ENCODE data around the gene SMAD6. TPM values are rescaled to one million over a fixed set of nuclear protein-coding genes. Genes with fewer than 3 reads are reported as not detected.
"Not testable (repeated sequence)": the region's sequence is repeated elsewhere in the genome, so short reads cannot be mapped to it uniquely, and the experiment has no call there.

SMAD6 gene
- polyA plus RNA-seq, 1 donor = 25.4 TPM

DNA sequence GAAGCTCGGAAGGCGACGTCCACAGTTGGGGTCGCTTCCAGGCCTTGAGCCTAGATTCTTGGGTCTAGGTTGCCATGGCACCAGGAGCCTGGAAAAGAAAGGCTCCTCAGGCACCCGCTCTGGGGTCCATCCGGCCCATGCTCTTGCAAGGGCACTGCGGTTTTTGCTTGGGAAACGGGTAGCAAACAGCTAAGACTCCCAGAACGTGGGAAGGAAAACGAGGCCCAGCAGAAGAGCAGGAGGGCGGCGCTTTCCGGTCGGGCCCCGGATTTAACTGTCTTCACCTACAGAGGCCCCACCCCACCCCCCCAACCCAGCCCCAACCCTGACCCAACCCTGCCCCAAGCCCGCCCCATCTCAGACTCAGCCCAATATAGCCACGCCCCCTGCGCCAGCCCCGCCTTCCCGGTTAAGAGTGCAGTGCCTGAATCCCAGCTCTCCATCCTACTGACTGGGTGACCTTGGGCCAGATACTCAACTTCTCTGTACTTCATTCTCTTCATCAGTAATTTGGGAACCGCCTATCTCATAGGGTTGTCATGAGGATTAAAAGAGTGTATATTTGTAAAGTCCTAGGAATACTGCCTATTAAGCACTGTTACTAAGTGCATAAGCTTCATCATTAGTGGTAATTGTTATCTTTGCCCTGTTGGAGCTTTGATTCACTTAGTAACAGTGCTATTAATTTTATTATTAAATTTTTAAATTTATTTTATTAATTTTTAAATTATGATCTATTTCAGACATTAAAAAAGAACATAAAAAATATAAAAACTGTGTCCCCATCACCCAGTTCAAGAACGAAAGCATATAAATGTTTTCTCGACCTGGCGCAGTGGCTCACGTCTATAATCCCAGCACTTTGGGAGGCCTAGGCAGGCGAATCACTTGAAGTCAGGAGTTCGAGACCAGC, 28.4 kb upstream of the SMAD6 start:
- DNase-seq = no peak

DNA sequence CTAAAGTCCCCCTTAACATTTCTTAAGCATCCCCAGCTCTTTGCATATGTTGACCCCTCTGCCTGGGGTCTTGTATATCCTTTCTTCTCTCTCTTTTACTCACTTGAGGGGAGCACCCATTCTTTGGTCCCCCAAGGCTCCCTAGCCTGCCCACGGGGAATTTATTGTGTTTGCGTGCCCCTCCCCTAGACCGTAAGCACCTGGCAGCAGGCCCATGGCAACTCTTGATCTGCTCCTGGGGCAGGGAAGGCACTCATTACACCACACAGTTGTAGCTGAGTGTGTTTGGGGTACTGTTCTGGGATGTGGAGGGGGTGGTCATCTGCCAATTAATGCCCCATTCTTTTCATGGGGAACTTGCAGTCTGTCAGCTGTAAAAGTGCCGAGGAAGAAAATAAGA, 27.3 kb upstream of the SMAD6 start:
- DNase-seq = no peak

DNA sequence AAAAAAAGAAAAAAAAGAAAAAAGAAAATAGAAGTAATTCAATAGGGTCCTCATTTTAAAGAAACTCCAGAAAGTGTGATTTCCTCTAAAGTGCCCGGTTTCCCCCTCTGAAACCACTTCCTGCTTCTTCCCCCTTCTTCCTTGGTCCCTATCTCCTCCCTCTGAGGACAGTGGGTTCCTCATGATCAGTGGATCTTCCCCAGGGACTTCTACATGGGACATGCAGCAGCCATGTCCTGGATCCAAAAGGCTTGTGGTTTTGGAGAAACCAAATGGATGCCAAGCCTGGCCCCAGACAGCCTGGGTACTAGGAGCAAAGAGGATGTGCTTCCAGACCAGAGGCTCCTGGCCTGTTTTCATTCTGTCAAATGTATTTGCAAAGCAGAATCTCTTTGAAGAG, 26.6 kb upstream of the SMAD6 start:
- no peak for DNase-seq

DNA sequence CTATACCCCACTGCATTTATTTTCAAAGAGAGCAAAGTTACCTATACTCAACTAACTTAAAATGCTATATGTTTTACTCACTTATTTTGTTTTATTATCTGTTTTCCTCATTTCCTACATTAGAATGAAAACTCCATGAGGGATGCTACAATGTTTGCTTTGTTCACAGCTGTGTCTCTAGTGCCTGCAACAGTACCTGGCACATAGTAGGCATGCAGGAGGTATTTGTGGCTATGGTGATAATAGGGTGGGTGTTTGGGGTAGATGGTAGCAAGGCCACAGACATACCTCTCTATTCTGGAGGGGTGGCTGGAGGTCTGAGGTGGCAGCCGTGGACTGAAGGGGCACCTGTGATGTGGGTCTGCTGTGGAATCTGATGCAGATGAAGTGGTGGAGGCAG, 24.7 kb upstream of the SMAD6 start:
- DNase-seq = no peak

DNA sequence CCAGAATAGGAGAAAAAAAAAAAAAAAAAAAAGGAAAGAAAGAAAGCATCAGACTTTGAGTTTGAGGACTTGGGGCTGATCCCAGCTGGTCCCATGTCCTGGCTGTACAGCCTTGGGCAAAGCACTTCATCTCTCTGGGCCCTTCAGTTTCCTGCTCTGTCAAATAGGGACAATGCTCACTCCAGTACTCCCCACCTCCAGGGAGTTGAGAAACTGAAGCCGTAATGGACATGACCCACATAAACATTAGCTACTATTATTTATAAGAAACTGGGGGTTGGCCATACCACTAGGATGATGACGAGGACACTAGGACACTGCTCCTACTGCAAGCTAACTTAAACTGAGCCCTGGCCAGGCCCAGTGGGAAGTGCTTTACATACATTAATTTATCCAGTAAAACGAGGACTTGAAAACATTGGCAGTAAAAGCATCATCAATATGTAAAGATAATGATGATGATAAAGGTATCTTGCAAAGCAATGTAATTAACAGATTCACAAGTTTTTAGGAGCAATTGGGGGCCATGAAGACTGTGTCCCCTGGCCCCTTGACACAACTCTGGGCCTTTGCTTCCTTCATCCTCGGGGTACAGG, 22.9 kb upstream of the SMAD6 start:
- no peak for DNase-seq

DNA sequence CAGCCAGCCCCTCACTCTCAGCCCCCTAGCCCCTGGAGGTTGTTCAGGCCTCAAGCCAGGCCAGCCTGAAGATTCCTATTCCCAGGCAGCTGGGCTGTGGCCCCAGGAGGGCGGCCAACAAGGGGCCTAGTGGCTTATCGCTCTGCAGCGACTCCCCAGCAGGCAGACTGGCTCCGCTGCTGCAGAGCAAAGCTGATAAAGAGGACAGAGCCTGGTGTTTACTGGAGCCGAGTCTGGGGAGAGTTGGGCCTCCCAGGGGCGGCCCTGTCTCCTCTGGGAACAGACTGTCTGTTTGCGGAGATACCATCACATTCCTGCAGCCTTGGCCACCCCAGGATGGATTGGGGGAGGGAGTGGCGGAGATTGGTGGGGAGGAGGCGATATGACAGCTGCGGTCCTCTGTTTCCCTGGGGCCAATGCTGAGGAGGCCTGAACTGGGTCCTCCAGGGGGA, 22.4 kb upstream of the SMAD6 start:
- DNase-seq = no peak

DNA sequence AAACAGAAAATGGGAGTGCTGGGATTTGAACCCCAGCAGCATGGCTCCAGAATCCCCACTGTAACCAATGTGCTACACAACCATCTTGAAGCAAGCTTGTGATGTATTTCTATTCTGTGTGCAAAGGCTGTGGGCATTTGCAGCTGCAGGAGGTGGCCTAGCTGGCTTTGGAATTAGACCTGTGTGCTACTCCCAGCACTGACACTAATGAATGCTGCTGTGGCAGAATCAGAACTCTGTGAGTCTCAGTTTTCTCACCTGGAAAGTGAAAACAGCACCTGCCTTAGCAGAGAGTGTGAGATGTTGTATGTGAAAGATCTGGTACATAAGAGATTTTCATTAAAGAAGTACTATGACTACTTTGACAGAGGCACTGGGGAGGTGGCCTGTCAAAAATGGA, 21.5 kb upstream of the SMAD6 start:
- no peak for DNase-seq

DNA sequence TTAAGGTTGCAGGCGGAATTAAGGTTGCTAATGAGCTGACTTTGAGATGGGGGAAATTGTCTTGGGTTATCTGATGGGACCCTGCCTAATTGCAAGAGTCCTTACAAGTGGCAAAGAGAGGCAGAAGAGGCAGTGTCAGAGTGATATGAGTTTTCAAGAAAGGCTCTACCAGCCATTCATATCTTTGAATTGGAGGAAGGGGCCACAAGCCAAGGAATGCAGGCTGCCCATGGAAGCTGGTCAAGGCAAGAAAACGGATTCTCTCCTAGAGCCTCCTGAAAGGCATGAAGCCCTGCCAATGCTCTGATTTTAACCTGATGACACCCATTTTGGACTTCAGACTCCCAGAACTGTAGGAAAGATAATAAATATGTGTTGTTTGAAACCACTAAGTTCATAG, 20.6 kb upstream of the SMAD6 start:
- no peak for DNase-seq

DNA sequence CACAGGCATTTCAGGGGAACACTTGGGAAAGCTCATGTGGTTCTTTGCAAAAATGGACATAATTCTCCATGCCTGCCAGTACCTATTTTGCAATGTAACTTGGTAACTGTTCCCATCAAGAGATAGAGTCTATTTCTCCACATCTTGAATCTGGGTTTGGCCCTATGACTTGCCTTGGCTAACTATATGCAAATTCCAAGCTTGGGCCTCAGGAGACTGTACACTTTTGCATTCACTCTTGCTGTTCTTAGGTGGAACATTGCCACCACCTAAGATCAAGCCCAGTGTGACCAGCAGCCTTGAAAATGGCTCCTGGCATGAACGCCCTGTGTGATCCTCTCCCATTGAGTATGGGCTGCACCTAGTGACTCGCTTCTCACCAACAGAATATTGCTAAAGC, 19.8 kb upstream of the SMAD6 start:
- DNase-seq = no peak

DNA sequence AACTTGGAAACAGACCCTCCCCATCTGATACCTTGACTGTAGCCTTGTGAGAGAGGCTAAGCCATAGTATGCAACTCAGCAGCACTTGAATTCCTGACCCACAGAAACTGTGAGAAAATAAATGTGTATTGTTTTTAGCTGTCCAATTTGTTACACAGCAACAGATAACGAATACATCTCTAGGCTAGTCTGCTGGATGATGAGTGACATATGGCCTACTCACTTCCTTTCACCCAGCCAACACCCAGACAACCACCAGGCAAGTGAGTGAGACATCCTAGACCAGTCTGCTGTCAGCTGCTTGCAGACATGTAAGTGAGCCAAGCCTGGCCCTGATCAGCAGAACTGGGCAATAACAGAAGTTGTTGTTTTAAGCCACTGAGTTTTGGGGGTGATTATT, 19.2 kb upstream of the SMAD6 start:
- no peak for DNase-seq

DNA sequence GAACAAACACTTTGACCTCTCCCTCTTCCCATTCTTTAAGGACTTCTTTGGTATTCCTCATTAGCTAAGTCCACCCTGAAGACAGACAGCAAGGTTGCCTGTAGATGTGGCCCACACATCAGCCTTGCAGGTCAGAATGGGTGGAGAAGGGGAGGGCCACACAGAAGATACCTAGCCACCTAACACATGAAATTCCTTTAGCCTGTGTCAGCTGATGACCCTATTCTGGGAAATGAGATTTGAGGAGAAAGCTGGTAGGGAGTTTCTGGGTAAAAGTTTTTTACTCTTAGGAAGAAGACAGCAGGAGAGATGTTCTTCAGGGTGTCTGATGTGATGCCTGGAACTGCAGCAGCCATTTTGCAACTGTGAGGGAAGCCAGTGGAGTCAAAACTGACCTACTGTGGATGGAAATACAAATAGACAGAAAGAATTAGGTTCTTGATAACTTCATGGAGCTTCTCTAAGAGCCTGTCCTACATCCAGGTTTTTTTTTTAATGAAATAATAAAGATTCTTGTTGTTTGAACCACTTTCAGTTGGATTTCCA, 17.8 kb upstream of the SMAD6 start:
- no peak for DNase-seq

DNA sequence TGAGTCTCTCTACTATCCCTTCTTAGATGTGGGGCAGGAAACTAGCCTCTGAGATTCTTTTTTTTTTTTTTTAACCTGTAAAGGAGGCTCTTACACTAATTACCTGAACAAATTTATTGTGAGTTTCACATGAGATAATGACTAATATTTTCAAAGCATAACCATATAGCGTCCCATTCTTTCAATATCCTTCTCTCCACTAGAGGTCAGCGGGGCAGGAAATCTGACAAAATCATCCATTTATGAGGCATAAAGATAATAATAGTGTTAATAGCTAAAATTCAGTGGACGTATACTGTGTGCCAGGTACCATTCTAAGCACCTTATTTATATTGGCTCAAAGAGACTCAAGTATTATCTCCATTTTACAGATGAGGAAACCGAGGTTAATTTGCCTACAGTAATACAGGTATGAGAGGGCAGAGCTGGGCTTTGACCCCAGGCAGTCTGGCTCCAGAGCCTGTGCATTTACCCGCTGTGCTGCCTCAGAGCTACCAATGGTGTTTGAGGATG, 16.3 kb upstream of the SMAD6 start:
- DNase-seq = no peak

DNA sequence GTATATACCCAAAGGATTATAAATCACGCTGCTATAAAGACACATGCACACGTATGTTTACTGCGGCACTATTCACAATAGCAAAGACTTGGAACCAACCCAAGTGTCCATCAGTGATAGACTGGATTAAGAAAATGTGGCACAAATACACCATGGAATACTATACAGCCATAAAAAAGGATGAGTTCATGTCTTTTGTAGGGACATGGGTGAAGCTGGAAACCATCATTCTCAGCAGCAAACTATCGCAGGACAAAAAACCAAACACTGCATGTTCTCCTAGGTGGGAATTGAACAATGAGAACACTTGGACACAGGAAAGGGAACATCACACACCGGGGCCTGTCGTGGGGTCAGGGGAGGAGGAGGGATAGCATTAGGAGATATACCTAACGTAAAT, 11.1 kb upstream of the SMAD6 start:
- DNase-seq = not testable (repeated sequence)

DNA sequence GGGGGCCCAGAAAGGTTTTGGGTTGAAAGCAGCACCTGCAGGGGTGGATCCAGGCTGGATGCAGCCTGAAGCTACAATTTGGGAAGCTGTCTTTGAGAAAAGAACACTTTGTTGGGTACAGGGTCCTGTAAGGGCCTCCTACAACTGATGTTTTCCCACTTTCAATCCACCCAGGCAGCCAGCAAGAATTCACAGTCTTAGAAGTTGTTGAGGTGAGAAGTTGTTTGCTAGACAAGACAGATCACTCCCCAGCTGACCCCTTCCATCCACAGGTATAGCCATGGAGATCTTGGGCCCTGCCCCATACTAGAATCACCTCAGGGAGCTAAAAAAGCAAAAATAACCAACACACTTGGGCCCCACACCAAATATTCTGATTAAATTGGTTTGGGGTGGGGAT, 10.3 kb upstream of the SMAD6 start:
- DNase-seq = no peak

DNA sequence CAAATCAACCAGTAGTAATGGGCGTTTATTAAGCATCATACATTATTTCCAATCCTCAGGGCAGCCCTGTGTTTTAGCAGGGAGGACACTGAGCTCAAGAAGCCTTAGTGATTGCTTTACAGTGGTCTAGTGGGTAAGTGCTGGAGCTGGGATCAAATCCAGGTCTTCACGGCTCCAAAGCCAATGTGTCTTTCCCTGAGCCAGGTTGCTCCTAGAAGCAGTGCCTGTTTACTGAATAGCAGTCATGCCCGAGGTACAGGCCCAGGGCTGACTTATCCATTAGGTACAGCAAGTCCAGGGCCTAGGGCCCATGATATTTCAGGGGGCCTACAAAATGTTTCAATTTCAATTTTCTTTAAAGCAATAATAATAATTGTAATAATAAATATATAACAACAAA, 9.6 kb upstream of the SMAD6 start:
- no peak for DNase-seq

DNA sequence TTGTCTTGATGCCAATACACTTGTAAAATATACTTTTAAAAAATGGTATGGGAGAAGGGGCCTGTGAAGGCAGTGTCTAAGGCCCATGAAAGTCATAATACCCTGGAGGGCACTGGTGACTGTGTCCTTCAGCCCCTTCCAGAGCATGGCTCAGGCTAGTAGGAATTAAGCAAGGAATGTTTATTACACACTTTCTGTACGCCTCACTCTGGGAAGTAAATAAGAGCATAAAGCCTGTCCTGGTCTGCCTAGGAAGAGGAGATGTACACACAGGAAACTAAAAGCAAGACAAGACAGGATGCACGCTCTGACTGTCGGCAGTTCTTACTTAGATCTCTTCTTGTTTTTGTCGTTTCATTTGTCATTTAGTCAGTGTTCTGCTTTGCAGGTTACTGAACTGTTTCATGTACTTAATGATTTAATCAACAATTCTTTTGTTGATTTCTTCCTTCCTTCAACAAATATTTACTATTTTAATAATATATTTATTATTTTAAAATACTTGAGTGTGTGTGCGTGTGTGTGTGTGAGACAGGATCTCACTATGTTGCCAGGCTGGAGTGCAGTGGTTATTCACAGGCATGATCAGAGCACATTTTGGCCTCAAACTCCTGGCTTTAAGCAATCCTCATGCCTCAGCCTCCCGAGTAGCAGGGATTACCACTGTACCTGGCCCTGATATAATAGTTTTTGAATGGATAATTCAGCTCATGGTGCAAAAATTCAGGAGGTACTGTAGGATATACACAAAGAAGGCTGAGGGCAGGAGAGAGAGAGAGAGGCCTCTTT, 9.0 kb upstream of the SMAD6 start:
- no peak for DNase-seq

DNA sequence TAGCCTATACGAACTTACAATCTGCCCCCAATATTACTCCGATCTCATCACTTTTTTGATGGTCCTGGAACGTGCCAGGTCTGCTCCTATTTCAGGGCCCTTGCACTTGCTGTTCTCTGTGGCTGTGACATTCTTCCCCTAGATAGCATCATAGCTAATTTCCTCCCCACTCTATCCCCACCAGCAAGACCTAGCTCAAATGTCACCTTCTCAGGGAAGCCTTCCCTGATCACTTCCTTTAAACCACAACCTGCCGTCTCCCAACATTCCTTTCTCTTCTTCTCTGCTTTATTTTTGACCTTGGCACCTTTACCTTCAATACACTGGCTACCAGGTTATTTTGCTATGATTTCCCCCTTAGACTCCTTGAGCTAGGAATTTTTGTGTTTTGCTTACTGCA, 5.3 kb upstream of the SMAD6 start:
- DNase-seq = no peak

DNA sequence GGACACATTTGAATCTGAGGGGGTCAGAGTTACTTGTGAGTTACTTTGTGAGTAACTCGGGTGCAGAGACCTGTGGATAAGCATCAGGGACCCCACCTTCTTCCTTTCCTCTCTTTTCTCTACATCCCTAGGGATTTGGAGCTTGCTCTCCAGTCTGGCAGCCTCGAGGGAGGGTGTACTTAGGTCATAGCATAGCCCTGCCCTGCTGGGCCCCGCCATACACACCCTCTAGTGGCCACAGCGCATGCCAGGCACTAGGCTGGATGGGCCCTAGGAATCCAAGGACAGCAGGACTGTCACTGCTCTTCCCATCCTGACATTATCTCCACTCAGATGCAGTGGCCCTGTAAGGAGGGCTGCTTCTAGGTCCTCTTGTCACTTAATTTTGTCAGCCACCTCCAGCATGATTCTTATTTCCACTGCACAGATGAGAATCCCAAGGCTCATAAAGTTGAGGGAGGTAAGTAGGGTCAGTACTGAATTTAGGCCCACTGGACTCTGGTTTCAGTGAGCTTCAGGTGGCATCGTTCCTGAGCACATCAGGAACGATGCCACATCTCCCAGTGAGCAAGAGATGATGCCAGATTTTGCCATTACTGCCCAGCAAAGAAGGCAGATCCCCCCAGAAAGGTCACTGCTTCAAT, 3.6 kb upstream of the SMAD6 start:
- no peak for DNase-seq

DNA sequence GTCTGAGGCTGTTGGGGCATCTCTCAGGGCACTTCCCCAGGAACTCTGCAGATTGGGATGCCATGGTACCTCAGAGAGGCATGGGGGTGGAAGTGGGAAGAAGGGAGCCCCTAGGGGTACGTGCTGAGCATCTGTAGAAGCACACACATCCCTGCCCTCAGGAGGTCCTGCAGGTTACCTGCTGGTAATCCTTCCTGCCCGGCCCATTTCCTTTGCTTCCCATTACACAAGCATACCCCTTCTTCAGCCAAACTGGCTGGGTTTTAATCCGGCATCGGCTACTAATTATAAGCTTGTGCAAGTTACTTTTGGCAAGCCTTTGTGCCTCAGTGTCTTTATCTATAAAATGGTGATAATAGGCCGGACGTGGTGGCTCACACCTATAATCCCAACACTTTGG, 3.1 kb upstream of the SMAD6 start:
- DNase-seq = no peak

DNA sequence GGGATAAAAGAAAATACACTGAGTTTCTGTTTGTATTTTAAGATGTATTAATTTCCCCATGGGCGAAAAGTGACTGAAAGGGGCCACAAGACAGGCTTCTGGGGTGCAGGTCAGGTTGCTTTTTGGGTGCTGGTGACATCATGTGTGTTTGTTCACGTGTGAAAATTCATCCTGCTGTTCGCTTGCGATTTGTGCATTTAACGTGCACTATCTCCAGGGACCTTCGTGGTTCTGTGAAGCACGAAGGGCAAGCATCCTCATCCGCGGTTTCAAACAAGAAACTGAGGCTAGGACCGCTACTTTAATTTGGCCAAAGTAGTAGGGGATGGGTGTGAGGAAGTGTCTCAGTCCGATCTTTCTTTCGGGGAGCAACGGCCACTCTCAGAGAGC, 1.6 kb upstream of the SMAD6 start:
- DNase-seq = no peak

DNA sequence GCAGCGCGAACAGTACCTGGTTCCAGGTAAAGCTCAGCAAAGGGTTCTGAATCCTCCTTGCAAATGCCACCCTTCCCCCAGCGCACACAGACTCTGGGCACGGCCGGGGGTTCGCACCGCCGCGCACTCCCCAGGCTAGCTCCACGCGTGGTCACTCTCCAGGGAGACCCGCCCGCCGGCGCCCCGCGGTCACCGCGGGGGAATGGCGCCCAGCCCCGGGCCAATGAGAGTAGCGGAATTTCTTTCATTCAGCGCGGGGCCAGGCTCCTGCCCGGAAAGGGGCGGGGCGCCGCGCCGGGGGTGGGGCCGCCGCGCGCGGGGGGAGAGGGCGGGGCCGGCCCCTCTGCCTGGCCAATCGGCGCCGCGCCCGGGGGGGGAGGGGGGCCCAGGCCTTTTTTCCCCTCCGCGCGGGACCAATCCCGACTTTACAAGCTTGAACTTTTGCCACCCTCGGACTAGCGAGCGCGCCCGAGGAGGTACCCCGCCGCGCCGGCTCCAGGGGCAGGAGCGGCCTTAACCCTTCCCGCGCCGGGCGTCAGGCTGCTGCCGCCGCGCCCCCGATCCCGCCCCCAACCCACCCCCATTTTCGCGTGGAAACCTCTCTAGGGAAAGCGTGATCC, 1.1 kb upstream of the SMAD6 start:
- peak; percentile 97 for DNase-seq

Data from left kidney (tissue), 2 donors.